Hepatocyte (in vitro differentiated cells): Measurements from ENCODE around the gene AP3M1. TPM values are rescaled to one million over a fixed set of nuclear protein-coding genes. Genes with fewer than 3 reads are reported as not detected.
"Not testable (repeated sequence)": the region's sequence is repeated elsewhere in the genome, so short reads cannot be mapped to it uniquely, and the experiment has no call there.

Source experiments
- DNase-seq: peaks from one replicate; pipeline ENCODE4 v3.0.0-alpha.2; 2016; ENCODE audit warnings: low spot score
- H2AFZ ChIP-seq: fragments of 200-600 bp; sonication (generic); 2 replicates; pipeline ENCODE4 v1.6.0; 2016; ENCODE audit warnings: antibody characterized with exemption, mild to moderate bottlenecking
- H3K27ac ChIP-seq: fragments of 200-600 bp; sonication (generic); 2 replicates; pipeline ENCODE4 v1.5.1; 2016; ENCODE audit warnings: mild to moderate bottlenecking
- H3K27me3 ChIP-seq: fragments of 200-600 bp; sonication (generic); 2 replicates; pipeline ENCODE4 v1.6.1; 2016
- H3K36me3 ChIP-seq: fragments of 200-600 bp; sonication (generic); replicated peaks from 2 replicates; pipeline ENCODE4 v1.5.1; 2016; ENCODE audit warnings: low read depth; ENCODE audit not compliant: insufficient read depth
- H3K4me1 ChIP-seq: fragments of 200-600 bp; sonication (generic); 2 replicates; pipeline ENCODE4 v1.5.1; 2016; ENCODE audit warnings: mild to moderate bottlenecking, moderate library complexity; ENCODE audit not compliant: insufficient read depth
- H3K4me2 ChIP-seq: fragments of 200-600 bp; sonication (generic); 2 replicates; pipeline ENCODE4 v1.6.0; 2016
- H3K4me3 ChIP-seq: fragments of 200-600 bp; sonication (generic); 2 replicates; pipeline ENCODE4 v1.5.1; 2016; ENCODE audit warnings: mild to moderate bottlenecking
- H3K79me2 ChIP-seq: fragments of 200-600 bp; sonication (generic); 2 replicates; pipeline ENCODE4 v1.6.0; 2017; ENCODE audit warnings: mild to moderate bottlenecking
- H3K9me2 ChIP-seq: fragments of 200-600 bp; sonication (generic); replicated peaks from 2 replicates; pipeline ENCODE4 v1.6.0; 2017; ENCODE audit warnings: mild to moderate bottlenecking; ENCODE audit not compliant: insufficient read depth
- H3K9me3 ChIP-seq: fragments of 200-600 bp; sonication (generic); 2 replicates; pipeline ENCODE4 v1.5.1; 2016; ENCODE audit warnings: low read depth, mild to moderate bottlenecking
- H4K20me1 ChIP-seq: fragments of 200-600 bp; sonication (generic); 2 replicates; pipeline ENCODE4 v1.6.0; 2016; ENCODE audit warnings: mild to moderate bottlenecking; ENCODE audit not compliant: insufficient read depth, poor library complexity, severe bottlenecking
- CTCF ChIP-seq: fragments of 200-600 bp; sonication (generic); IDR thresholded peaks from 2 replicates; pipeline ENCODE4 v1.5.1; 2016; ENCODE audit warnings: antibody characterized with exemption, mild to moderate bottlenecking; ENCODE audit not compliant: poor library complexity
- EZH2 ChIP-seq: fragments of 200-600 bp; sonication (generic); IDR thresholded peaks from 2 replicates; pipeline ENCODE4 v1.6.1; 2016; ENCODE audit warnings: antibody characterized with exemption, mild to moderate bottlenecking, borderline replicate concordance
- EZH2phosphoT487 ChIP-seq: fragments of 200-600 bp; sonication (generic); IDR thresholded peaks from one replicate; pipeline ENCODE4 v1.6.1; 2018; ENCODE audit warnings: antibody characterized with exemption, mild to moderate bottlenecking, low read depth, moderate library complexity; ENCODE audit not compliant: unreplicated experiment, severe bottlenecking
- WGBS: methylation state at CpG from one replicate; pipeline ENCODE4 v1.1.6; 2016; ENCODE audit warnings: low lambda C conversion rate; ENCODE audit errors: missing lambda C conversion rate; 5-methylcytosine and 5-hydroxymethylcytosine counted together
- polyA plus RNA-seq: library from polyadenylated mRNA; unstranded; fragments of >200 nt; fragmentation: Nextera tagmentation; extraction: Ambion mirVana; gene quantifications from 2 replicates; pipeline ENCODE4 v1.2.1, GENCODE V29; 2016
- total RNA-seq: library from RNA; depleted of rRNA; stranded (reverse); fragments of >200 nt; gene quantifications from 2 replicates; pipeline ENCODE4 v1.2.3, GENCODE V29; 2014

Gene AP3M1
- total and polyA plus RNA-seq, 2 experiments from 2014 or later, result 28.2 to 35.0 TPM

- Histone ChIP-seq H3K9me3 (no peaks in the 10 kb centered on the region), H3K79me2 (peaks cover 51% of the 10 kb centered on the region), H3K4me1 (no peaks in the 10 kb centered on the region), H2AFZ (no peak overlapping the region), H3K4me3 (no peak overlapping the region), H3K27me3 (no peaks in the 10 kb centered on the region), H3K27ac (no peak overlapping the region), H3K4me2 (no peak overlapping the region), H3K36me3 (peaks cover 2% of the 10 kb centered on the region), H3K9me2 (no peaks in the 10 kb centered on the region), H4K20me1 (no peaks in the 10 kb centered on the region)
- WGBS, result 98% methylated on average over 17 of the region's 18 CpGs
- TF ChIP-seq CTCF (no peak), EZH2 (no peak), EZH2phosphoT487 (no peak)
- DNase-seq, result no peak
These were observed 10.6 kb downstream of the AP3M1 start for GRCh38 chr10:74139981-74140380.

GRCh38 chr10:74138596-74138995 lies 12.0 kb downstream of the AP3M1 start:
- H2AFZ ChIP-seq, H3K4me1 ChIP-seq, H3K27me3 ChIP-seq, H3K4me2 ChIP-seq, H4K20me1 ChIP-seq, H3K9me3 ChIP-seq, H3K4me3 ChIP-seq, H3K27ac ChIP-seq, H3K36me3 ChIP-seq, DNase-seq, H3K9me2 ChIP-seq: not testable (repeated sequence)
- peaks cover 42% of the 10 kb centered on the region for H3K79me2 ChIP-seq
- whole genome bisulfite sequencing, result 98% methylated on average over 5 of the region's 5 CpGs

GRCh38 chr10:74137992-74138391 lies 12.6 kb downstream of the AP3M1 start:
- peaks cover 4% of the 10 kb centered on the region for H3K36me3 ChIP-seq
- no peak for DNase-seq
- no peaks in the 10 kb centered on the region for H3K9me3 ChIP-seq
- no peak overlapping the region for H3K27ac ChIP-seq
- no peak overlapping the region for H3K4me3 ChIP-seq
- H3K4me2 ChIP-seq, result no peak overlapping the region
- WGBS, result 95% methylated on average over 5 of the region's 5 CpGs
- no peaks in the 10 kb centered on the region for H3K9me2 ChIP-seq
- H3K79me2 ChIP-seq, result peaks cover 36% of the 10 kb centered on the region
- no peak overlapping the region for H2AFZ ChIP-seq
- H4K20me1 ChIP-seq, result no peaks in the 10 kb centered on the region
- no peak for TF ChIP-seq EZH2phosphoT487
- TF ChIP-seq EZH2, result no peak
- no peak for TF ChIP-seq CTCF
- no peaks in the 10 kb centered on the region for H3K27me3 ChIP-seq
- no peaks in the 10 kb centered on the region for H3K4me1 ChIP-seq

GRCh38 chr10:74135452-74135851 lies 15.2 kb downstream of the AP3M1 start:
- Histone ChIP-seq H2AFZ (no peak overlapping the region), H3K9me2 (no peaks in the 10 kb centered on the region), H3K4me2 (no peak overlapping the region), H3K4me1 (no peaks in the 10 kb centered on the region), H3K9me3 (no peaks in the 10 kb centered on the region), H3K27ac (no peak overlapping the region), H3K27me3 (no peaks in the 10 kb centered on the region), H4K20me1 (no peaks in the 10 kb centered on the region), H3K4me3 (no peak overlapping the region), H3K36me3 (peaks cover 4% of the 10 kb centered on the region), H3K79me2 (peaks cover 13% of the 10 kb centered on the region)
- 96% methylated on average over 3 of the region's 3 CpGs for WGBS
- TF ChIP-seq CTCF, result no peak
- TF ChIP-seq EZH2phosphoT487, result no peak
- no peak for TF ChIP-seq EZH2
- DNase-seq, result no peak
